Measurements from ENCODE around the gene HEATR5B.

Gene HEATR5B

DNA sequence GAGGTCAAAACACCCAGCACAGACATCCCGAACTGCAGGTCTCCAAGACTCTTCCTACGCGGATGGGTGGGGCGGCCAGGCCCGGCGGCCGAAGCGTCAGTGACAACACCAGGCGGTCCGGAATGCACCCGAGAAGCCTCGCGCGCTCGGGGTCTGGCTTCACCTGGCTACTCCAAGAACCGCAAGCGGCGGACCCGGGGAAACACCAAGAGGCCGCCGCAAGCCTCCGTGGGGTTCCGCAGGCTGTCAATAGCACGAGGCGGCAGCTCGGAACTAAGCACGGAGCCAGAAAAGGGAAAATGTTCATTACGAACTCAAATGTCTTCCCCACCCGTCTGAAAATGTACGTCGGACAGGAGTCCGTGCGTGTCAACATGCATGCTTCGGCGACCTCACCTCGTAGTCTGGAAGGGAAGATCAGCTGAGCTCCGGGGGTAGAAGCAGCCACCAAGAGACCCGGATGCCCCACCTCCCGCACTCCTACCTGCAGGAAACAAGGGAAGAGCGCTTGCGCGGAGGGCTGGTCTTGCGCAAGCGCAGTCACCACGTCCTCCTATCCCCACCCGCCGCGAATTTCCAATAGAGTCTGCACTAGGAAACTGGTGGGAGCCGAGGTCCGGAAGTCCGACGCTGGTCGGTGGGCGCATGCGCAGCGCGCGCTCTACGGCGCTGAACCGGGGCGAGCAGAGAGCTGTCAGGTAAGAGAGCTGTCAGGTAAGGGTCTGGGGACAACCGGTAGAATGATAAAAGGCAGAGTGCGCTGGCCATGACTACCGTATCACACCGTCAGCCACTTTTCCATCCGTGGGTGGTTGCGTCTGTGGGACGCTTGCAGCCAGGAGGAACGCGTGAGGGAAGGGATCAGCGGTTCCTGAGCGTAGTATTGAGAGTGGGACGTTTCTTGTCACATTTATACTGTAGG, at the start of gene HEATR5B, which contains the start of gene GPATCH11:
HEATR5B (minus strand) TSS at position 500 of the 922 bp plus-strand sequence. CDS start 958 bp downstream, outside the sequence.
GPATCH11 (plus strand) TSS at position 646 of the 922 bp plus-strand sequence. CDS start 3,864 bp downstream, outside the sequence.
- DNase-seq: peak; percentile 96 to 98

GRCh38 chr2:37132914-37133313, 48.7 kb upstream of the HEATR5B start:
- DNase-seq: no peak

DNA sequence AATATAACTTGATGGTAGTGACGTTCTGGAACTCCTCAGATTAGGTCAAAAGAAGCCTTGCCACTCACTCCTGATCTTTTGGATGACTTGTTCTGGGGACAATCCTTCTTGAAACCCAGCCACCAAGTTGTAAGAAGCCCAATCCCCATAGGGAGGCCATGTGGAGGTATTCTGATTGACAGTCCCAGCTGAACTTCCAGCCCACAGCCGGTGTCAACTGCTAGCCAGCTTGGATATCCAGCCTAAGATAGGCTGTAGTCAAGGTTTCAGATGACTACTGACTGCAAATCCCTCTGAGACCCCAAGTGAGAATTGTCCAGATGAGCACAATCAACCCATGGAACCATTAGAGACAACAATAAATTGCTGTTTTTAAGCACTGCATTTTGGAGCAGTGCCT, 41.2 kb upstream of the HEATR5B start:
- DNase-seq: no peak

- no peak for DNase-seq
Observed at GRCh38 chr2:37119157-37119556, 35.0 kb upstream of the HEATR5B start.

GRCh38 chr2:37117566-37117965, 33.4 kb upstream of the HEATR5B start:
- no peak for DNase-seq

- no peak for DNase-seq
Observed at GRCh38 chr2:37111958-37112357, 27.8 kb upstream of the HEATR5B start.

DNA sequence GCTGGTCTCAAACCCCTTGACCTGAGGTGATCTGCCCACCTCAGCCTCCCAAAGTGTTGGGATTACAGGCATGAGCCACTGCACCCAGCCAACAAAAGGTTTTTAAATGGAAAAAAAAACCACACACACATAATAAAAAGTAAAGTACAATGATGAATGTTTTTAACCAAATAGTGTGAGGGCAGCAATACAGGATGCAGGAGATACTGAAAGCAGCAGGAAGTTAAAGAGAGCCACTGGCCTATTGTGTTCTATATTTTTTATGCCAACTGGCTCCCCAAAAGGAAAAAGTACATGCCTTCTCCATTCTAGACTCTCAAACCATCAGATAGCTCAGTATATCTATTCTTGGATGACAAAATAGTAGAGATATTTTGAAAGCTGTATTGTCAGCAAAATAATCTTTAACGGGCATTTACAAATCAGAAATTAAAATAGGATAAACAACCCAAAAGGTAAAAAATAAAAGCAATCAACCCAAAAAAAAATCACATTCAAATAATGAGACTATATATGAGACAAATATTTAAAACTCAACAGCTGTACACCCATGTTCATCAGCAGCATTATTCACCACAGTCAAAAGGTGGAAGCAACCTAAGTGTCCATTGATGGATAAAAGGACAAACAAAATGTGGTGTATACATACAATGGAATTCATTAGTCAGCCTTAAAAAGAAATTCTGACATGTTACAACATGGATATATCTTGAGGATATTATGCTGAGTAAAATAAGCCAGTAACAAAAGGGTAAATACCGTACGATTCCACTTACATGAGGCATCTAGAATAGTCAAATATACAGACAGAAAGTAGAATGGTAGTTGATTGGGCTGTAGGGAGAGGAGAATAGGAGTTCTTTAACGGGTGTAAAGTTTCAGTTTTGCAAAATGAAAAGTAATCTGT, 26.4 kb upstream of the HEATR5B start:
- DNase-seq: no peak

DNA sequence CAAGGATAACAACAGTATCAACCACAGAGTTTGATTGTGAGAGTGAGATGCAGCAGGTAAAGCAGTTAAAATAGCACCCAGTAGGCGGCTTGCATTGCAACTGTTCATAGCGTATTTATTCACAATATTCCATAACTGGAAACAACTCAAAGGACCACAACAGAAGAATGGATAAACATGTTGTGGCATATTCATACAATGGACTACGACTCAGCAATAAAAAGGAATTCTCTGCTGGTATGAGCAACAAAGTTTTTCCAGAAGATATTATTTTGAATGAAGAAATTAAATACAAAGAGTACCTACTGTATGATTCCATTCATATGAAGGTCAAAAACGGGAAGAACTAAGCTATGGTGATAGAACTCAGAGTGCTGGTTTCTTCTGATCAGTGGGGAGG, 25.4 kb upstream of the HEATR5B start:
- DNase-seq: no peak

- no peak for DNase-seq
Observed at GRCh38 chr2:37105150-37105549, 21.0 kb upstream of the HEATR5B start.

DNA sequence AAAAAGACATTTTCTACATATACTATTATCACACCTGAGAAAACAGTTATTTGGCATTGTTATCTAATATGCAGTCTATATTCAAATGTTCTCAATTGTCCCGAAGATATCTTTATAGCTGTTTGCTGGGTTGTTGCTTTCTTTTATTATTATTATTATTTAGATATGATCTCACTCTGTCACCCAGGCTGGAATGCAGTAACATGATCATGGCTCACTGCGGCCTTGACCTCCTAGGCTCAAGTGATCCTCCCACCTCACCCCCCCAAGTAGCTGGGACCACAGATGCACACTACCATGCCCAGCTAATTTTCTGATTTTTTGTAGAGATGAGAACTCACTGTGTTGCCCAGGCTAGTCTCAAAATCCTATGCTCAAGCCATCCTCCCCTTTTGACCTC, 20.0 kb upstream of the HEATR5B start:
- DNase-seq: no peak

DNA sequence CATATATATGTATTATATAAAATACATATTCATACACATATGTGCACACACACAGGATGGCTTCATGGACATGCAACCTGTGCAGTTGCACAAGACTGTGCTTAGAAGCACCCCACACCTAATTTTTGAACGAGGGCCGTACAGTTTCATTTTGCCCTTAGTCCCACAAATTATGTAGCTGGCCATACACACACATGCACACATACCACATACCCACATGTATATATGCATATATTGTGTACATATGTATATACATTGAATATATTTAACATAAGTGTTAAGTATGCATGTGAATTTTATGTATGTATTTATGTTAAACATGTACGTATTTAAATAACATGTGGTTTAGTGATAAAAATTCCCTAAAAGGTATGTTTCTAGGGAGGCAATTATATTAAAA, 18.4 kb upstream of the HEATR5B start:
- no peak for DNase-seq

- peak in 1 of 2 experiments; percentile 2 for DNase-seq
Observed at GRCh38 chr2:37100054-37100453, 15.9 kb upstream of the HEATR5B start.

DNA sequence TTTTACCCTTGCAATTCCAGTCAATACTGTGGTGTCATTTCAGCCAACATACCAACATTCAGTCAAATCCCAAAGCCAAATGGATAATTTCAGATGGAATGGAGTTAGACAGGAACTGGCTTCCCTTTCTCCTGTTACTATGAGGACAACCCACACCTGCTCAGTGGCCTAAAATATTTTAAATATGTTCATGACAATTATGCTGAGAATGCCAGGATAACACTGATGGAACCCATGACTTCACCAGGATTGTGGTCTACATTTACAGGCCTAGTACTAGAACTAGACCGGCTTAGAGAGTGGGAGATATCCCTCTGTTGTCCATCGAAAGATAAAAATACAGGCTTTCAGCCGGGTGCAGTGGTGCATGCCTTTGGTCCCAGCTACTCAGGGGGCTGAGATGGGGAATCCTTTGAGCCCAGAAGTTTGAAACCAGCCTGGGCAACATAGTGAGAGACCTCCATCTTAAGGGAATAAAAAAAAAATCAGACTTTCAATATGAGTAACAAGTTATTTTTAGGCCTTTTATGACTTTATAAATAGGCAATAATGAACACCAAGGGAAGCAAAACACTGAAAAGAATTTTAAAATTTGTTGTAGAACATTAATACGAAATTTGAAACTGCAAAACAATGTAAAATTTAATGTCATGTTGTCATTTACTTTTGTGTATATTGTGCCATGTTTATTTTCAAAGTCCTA, 14.4 kb upstream of the HEATR5B start:
- no peak for DNase-seq

DNA sequence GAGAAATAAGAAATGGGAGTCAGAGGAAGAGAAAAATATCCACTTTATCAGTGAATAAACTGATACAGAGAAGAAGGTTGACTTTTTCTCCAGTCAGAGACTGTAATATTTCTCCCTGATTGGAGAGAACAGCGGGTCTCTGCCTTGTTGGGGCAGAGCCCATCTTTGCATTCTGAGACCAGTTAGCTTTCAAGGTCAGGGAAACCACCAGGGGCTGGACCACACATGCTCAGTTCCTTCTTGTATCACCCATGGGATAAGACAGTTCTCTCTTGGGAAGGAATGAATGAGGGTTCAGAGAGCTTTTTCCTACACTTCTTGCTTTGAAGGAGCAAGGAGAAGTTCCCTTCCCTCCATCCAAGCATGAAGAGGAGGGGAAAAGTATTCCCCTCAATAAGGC, 12.4 kb upstream of the HEATR5B start:
- DNase-seq: no peak

- no peak for DNase-seq
Observed at GRCh38 chr2:37091873-37092272, 7.7 kb upstream of the HEATR5B start.

DNA sequence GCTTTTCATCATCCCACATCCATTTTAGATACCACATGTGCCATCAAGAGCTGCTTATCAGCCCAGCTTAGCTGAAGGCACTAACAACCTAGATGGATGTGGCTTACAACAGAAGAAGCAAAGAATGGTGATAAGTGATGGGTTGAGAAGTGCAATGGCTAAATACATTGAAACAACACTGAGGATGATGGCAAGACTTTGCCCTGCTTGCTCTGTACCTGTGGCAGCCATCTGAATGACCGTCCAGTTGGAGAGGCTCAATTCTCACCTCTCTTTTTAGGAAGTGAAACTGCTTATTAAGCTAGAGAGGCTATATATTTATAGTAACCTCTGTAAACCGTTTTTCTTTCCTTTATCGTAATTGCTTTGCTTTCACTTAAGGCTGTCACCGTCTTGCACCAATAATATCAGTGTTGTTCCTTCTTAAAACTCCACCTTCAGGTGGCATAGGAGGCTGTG, 5.9 kb upstream of the HEATR5B start:
- DNase-seq: no peak

DNA sequence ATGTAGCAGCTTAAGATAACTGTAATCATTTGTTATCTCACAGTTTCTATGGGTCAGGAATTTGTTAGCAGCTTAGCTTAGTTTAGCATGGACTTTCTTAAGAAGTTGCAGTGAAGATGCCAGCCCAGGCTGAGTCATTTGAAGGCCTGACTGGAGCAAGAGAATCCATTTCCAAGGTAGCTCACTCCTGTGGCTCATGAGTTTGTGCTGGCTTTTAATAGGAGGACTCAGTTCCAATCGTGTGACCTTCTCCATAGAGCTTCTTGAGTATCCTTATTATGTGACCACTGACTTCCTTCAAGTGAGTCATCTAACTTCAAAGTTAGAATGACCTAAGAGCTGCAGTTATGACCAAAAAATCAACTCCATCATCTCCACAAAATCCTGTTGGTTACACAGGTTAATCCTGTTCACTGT, 1.6 kb upstream of the HEATR5B start:
- DNase-seq: no peak

- DNase-seq: no peak
Observed at GRCh38 chr2:37084797-37085196, 625 bp upstream of the HEATR5B start.

DNA sequence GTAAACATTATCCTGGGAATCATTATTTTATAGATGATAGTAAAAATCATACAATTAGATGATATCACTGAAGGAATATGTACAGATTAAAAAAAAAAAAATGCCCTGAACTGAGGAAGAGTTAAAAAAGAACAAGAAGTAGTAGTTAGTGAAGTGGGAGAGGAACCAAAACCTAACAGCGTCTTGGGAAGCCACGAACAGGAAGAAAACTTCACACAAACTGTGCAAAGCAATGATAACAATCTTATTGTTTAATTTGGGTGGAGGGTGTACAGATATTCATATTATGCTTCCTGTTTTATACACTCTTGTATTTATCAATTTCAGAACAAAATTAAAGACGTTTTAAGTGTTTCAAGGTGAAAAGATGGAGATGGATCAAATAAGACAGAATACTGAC, 3.5 kb downstream of the HEATR5B start:
- no peak for DNase-seq

DNA sequence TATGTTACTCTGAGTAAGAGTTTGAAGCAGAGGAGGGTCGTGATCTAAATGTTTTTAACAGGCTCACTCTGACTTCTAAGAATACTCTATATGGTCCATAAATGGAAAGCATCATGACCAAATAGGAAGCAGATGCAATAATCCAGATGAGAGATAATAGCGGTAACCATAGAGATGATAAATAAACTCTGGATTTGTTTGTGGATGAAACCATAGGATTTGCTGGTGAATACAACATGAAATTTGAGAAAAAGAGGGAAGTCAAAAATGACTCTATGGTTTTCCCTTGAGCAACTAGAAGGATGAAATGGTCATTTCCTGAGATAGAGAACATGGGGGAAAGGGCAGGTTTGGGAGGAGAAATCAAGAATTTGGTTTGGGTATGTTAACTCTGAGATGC, 3.9 kb downstream of the HEATR5B start:
- DNase-seq: no peak

- no peak for DNase-seq
Observed at GRCh38 chr2:37070931-37071330, 13.2 kb downstream of the HEATR5B start.

GRCh38 chr2:37068686-37069085, 15.5 kb downstream of the HEATR5B start:
- DNase-seq: no peak

- no peak for DNase-seq
Observed at GRCh38 chr2:37061776-37062175, 22.4 kb downstream of the HEATR5B start.

Data from NCI-H526 (cell line).